HG03439 (cell line): Measurements from ENCODE around the gene PTPRB.
"Not testable (repeated sequence)": the region's sequence is repeated elsewhere in the genome, so short reads cannot be mapped to it uniquely, and the experiment has no call there.

Source experiments
- ATAC-seq: cut with Tn5 transposase; IDR thresholded peaks from one replicate; pipeline ENCODE4 v1.9.1; 2021; ENCODE audit warnings: mild to moderate bottlenecking, moderate library complexity; ENCODE audit not compliant: unreplicated experiment

Gene PTPRB

DNA sequence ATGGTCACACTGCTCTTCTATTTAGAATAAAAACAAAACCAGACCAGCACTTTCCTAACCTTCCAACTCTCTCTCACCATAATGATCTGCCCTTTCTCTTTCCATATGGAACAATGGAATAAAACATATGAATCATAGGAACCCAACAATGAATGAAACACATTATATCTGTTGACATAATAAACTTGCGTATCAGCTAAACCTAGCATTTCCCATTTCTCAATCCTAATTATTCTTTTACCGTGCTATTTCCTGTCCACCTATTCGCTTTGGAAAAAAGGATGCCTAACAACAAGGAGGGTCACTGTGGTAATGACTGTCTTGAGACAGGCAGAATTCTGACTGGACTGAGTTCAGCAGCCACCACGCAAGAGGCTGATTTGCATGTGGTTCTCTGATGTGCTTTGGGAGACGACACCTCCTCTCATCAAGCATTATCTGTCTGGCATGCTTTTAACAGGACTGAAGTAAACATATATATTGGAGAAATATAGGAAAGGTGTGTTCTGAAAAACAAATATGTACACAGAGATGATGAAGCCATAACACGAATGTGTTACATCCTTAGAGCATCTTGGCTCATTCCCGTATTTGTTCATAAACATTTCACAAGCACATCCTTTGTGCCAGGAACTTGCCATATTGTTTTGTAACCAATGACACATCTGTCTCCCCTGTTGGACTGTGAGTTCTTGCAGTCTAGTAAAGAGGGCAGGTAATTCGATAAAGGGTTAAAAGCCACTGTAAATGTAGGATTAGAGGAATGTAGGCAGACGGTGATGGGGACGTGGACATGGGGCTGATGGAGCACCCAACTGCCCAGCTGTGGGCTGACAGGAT lies 87.7 kb downstream of the PTPRB start:
- ATAC-seq: no peak

DNA sequence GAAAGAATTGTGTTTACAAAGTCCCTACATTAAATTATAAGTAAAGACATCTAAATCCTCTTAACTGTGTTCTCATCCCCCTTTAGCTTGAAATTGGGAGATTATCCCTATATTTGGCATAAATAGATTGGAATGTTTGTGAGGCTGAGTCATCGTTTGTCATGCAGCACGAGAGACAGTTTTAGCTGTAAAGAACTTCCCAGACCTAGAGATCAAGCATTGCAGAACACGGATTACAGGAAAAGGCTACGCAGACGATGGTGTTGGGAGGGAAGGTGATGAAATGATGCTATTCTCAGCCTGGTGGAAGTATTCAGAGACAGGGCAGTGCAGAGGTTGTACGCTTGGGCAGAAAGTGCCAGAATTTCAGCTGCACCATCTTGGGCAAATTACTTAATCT lies 93.8 kb downstream of the PTPRB start:
- ATAC-seq: no peak

DNA sequence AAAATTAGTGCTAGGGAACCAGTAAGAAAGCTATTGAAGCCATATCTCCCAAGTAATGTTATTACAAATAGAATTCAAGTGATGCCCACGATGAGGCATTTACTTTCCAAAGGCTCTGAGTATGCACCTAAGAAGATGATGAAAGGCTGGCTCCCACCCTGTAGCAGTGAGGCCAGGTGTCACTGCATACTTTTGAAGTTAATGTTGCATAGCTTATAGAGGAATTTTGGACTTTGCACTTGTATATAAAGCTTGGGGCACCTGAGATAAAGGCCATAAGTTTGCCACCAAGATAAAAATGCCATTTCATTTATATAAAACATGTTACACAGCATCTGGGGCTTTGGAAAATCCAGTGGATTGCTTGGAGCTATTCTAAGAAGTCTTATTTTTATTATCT lies 96.2 kb downstream of the PTPRB start:
- ATAC-seq: no peak

DNA sequence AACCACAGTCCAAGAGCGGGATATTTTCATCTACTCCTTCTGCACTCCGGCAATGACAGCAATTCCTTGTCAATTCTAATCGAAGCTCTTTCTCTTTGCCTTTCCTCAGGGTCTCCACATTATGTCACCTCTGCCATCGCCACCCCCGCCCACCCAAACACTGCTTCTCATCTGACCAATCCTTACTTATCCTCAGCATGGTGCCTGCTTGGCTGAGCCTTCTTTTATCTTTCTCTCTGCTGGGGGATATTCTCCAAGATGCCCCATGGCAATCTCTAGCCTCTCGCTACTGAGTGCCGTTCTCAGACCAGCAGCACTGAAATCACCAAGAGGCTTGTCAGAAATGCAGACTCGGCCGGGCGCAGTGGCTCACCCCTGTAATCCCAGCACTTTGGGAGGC lies 100.6 kb downstream of the PTPRB start:
- no peak for ATAC-seq

DNA sequence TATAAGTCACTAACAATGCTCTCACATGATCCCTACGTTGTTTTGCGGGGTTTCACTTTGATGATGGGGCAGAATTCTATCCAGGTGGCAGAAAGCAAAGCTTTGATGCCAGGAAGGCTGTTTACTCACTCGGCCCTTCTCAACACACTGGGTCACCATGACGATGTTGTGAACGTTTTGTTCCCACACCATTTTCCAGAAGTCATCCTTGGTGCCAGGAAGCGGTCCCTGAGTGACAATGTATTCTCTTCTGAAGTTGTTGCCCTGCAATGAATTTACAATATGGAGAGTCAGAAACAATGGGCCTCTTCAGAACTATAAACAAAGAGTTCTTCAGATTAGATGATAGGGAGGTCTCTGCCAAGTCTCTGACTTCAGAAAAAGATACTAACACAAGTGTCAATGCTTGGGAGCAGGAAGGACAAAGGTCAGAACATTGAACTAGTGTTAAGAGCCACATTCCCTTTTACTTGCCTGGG lies 101.3 kb downstream of the PTPRB start:
- no peak for ATAC-seq

DNA sequence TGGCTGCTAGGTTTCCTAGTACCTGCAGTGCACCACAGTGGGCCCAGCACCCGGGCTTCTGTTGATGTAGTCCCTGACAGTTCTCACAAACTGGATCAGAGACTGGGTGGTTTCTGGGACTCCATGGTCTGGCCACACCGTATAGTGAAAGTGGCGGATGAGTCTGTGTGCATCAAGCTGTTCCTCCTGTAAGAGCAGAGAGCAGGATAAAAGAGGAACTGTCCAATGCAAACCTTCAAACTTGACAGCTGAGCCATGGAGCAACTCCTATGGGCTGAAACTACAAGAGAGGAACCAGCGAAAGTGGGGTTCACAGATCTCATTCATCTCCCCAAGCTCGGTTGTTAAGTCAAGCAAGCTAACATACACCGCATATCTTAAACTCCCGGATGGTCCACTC lies 102.8 kb downstream of the PTPRB start:
- no peak for ATAC-seq

DNA sequence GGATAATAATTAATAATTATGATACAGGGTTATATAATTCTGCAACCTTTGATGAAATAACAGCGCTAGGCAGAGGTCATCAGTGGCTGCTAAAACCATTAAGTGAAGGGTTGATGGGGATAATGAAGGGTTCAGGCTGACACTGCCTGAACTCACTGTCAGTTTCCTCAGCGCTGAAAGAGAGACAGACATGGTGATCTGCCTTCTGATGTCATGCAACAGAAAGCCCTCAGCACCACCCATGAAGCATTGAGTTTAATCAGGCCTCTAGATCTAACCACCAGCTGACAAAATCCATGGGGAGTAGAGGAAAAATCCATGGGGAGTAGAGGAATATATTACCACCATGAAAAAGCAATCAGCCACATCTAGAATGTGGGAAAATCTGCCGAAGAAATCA lies 107.6 kb downstream of the PTPRB start:
- ATAC-seq: no peak

DNA sequence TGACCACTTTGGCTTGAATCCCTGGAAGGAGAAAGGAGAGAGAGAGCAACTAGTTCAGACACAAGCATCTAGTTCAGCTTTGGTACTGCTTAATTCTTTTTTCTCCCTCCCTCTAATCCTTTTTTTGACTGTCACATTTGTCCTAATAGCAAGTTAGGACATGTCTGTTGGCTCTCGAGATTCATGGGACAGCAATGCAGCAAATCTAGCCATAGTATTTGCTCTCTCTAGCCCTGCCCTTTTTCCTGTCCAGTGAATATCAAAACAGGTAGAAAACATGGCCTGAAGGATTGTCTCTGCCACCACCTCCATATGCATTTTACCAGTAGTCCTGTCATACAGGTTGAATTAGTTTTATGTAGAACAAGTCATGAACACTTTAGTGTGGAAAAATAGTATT lies 116.4 kb downstream of the PTPRB start:
- ATAC-seq: no peak

DNA sequence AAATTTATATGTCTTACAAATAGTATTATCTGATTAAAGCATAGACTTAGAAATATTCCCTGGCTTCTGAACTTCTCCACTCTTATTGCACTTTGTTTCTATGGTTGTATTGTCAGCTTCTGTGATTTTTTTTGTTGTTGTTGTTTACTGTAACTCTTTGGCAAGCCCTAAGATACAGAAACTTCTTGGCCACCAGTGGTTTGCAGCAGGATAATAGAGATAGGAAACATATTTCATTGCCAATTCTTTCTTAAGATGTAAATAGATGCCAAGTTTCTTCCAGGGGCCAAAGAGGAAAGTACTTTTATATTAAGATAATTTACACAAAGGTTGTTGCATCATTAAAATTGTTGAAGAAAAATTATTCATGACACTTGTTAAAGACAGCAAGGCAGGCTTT lies 123.8 kb downstream of the PTPRB start:
- no peak for ATAC-seq

DNA sequence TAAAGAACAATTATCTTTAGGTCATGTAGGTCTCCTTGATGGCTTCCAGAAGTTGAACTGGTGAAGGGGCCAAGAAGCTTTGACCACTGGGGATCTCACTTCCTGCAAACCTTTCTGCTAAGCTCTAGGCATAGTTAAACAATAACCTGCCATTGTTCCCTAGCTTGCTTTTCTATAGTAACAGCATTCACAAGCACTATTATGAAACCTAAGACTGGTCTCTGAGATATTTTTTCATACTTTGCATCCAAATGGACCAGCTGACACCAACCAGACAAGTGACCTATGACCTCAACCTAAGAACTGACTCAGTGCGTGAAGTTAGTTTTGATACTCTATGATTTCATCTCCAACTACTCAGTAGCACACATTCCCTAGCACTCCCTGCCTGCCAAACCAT lies 129.1 kb downstream of the PTPRB start:
- no peak for ATAC-seq

DNA sequence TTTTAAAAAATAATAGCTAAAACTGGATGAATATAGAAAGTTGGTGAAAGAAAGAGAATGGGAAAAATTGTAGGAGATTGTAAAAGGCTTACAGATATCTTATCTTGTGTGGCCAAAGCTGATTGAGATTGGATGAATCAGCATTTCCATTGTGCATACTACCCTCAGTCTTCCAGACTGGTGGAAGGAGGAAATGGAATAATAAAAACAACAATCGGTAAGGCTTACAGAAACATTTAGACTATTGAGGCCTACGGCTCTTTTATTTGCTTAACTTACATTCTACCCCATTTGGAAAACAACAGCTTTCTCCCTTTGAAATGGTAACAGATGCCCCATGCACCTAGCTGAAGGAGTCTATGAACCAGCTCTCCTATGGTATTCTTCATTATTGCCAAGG lies 129.8 kb downstream of the PTPRB start:
- ATAC-seq: no peak

DNA sequence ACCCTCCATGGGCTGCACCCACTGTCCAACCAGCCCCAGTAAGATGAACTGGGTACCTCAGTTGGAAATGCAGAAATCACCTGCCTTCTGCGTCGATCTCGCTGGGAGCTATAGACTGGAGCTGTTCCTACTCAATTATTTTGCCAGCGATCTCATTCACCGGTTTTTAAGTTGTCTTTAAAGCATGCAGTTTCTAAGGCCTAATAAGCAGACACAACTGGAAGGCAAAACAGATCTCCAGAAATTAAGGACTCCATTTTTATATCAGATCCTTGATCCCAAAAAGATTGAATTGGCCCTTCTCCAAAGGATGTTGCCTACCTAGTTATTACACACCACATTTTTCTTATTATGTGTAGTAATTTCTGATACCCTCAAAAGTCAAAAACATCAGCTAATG lies 139.7 kb downstream of the PTPRB start:
- no peak for ATAC-seq

DNA sequence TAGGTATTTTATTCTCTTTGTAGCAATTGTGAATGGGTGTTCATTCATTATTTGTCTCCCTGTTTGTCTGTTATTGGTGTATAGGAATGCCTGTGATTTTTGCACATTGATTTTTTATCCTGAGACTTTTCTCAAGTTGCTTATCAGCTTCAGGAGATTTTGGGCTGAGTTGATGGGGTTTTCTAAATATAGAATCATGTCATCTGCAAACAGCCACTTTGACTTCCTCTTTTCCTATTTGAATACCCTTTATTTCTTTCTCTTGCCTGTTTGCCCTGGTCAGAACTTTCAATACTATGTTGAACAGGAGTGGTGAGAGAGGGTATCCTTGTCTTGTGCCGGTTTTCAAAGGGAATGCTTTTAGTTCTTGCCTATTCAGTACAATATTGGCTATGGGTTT lies 144.3 kb downstream of the PTPRB start:
- ATAC-seq: not testable (repeated sequence)

DNA sequence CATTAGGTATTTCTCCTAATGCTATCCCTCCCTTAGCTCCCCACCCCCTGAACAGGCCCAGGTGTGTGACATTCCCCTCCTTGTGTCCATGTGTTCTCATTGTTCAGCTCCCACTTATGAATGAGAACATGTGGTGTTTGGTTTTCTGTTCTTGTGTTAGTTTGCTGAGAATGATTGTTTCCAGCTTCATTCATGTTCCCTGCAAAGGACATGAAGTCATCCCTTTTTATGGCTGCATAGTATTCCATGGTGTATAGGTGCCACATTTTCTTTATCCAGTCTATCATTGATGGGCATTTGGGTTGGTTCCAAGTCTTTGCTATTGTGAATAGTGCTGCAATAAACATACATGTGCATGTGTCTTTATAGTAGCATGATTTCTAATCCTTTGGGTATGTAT lies 146.3 kb downstream of the PTPRB start:
- ATAC-seq: not testable (repeated sequence)

DNA sequence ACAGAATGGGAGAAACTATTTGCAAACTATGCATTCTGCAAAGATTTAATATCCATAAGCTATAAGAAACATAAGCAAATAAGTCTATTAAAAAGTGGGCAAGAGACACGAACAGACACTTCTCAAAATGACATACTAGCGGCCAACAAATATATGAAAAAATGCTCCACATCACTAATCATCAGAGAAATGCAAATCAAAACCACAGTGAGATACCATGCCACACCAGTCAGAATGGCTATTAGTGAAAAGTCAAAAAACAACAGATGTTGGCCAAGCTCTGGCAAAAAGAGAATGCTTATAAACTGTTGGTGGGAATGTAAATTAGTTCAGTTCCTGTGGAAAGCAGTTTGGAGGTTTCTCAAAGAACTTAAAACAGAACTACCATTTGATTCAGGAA lies 149.8 kb downstream of the PTPRB start:
- no peak for ATAC-seq

DNA sequence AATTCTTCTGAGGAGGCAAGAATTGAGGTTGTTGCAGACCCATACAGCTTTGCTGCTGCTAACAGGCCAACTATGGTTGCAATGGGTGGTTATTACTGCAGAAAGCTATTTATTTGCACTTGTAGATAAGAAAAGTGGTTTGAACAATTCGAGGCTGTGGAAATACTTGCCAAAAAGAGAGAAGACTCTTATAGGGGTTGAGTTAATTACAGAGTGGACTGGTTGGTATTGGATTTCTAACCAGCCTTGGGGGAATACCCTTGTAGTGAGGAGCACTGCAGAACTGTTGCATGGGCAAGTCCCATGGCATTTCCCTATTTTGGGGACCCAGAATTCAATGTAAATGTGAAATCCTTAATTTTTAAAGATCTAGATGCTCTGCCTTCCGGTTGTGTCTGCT lies 150.6 kb downstream of the PTPRB start:
- no peak for ATAC-seq

DNA sequence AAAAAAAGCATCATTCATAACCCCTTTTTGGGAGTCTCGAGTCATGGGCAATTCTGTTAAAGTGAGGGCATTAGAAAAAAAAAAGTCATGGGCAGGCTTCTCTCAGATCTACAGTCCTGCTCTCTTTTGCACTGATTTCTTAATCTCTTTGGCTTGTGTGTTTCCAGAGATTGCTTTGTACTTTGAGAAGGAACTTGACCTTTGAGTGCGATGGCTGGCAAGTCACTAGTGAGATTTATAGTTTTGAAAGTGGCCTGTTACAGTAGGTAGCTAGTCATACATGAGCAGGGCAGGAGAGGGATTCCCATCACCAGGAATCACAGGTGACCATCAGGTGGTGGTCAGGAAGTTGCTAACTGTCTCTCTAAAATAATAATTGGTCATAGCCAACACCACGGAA lies 151.5 kb downstream of the PTPRB start:
- no peak for ATAC-seq

DNA sequence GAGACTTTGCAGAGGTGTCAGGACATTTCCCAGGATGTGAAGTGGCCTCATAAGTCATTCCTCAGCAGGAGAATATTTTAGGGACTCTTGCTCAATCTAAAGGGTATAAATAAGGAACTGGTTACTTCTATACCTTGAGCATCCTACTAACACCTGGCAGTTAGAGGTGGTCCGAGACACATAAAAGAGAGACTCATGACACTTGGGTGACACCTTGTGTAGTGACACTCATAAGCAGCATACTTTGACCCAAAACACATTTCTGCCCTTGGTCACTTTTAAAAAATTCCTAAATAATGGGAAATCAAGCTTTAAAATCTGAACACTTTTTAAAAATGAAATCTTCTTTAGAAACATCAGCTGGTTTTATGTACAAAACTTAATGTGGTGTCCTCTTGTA lies 152.8 kb downstream of the PTPRB start:
- ATAC-seq: no peak

DNA sequence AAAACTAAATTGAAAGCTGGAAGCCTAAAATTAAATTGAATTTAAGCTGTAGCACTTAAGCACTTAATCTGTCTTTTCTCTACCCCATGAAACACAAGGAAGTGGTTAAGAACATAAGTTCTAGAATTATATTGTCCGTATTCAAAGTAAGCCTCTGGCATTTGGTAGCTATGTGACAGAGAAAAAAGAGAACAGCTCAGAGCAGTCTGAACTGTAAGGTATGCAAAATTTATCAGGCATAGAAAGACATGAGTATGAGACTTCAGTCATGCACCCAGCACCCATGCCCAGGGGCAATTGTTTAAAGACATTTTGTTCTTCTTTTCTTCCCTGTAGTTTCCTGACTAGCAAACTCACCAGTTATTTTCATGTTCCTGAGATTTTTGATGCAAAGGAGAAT lies 154.5 kb downstream of the PTPRB start:
- ATAC-seq: no peak

DNA sequence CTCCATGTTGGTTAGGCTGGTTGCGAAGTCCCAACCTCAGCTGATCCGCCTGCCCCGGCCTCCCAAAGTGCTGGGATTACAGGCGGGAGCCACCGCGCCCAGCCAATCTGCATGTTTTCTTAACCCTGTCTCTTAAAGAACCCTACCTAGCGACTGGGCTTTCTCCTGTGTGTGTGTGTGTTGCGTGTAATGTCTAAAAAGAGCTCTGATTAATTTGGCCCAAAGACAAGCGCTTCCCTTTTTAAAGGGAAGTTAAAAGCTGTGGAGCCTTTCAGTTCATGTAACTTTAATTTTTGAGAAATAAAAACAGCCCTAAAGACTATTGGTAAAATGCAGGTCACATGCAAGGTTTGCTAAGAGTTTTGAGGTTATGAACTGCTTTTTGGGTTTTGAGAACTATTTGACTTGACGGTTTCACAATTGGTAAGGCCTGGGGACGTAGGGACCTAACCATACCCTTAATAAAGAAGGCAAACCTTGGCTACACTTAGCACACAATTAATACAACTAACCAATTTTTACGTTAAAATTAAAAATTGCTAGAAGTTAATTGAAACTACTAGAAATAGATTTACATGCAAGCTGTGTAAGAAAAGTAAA lies 167.9 kb downstream of the PTPRB start:
- no peak for ATAC-seq

DNA sequence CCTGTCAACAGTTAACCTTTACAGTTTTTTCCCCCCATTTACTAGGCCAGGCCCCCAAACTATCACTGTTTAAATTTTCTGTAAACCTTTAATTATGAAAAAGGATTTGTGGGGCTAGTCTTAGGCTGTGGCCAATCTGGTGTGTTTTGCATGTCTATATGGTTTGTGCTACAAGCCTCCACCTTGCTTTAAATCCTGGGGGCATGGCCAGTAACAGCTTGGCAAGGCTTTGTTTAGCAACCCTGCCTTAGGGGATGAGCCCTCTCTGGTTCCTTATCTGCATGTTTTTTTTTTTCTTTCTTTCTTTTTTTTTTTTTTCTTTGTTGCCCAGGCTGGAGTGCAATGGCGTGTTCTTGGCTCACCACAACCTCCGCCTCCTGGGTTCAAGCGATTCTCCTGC lies 168.5 kb downstream of the PTPRB start:
- no peak for ATAC-seq

DNA sequence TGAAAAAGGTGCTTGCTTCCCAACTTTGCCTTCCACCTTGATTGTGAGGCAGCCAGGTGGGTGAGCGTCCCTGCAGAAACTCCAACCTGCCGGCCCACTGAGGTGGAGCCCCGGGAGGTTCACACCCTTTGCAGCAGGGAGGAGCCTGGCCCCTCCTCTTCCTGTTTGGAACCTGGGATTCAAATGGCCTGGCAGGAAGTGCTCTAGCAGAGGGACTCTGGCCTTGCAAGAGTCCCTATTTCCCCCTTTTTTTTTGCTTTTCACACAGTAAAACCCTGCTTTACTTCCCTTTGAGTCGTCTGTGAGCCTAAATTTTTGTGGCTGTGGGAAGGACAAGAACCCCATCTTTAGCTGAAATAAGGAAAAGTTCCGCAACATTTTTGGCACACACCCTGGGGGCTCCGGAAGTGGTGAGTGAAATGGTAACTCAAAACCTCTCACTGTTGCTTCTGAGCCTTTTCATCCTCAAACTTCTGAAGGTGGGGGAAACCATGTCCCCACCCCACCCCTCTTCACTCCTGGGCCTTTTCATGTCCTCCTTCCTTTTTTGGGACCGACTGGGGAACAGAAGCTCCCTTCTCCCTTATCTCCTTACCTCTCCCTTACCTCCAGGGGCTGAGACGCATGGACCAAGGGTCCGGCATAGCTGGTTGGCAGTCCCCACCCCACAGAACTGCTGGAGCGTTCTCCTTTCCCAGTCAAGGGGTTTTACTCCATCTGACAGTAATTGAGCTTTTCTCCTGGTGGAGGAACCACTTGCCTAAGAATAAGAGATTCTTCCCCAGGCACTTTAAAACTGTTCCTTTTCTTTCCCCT lies 169.1 kb downstream of the PTPRB start:
- no peak for ATAC-seq
